Ascending aorta (tissue), 2 donors: Measurements from ENCODE around the gene OVAAL. TPM values are rescaled to one million over a fixed set of nuclear protein-coding genes. Genes with fewer than 3 reads are reported as not detected.
A peak's percentile ranks its signal among the peaks of the same experiment; 100 is the strongest.

Experiments used
- DNase-seq, 2 donors: peaks; one replicate each; pipeline ENCODE4 v3.0.0-alpha.2; 2019; ENCODE audit warnings: low spot score in 2 of 2
- H3K27ac ChIP-seq, 2 donors: fragments of 200-600 bp; sonication (generic); one replicate each; pipeline ENCODE4 v1.5.1; 2016 to 2017; ENCODE audit warnings: mild to moderate bottlenecking in 1 of 2
- H3K27me3 ChIP-seq: fragments of 200-600 bp; sonication (generic); one replicate; pipeline ENCODE4 v1.5.1; 2017
- H3K36me3 ChIP-seq, 2 donors: fragments of 200-600 bp; sonication (generic); one replicate each; pipeline ENCODE4 v1.5.1; 2016
- H3K4me1 ChIP-seq, 2 donors: fragments of 200-600 bp; sonication (generic); one replicate each; pipeline ENCODE4 v1.5.1; 2016 to 2017; ENCODE audit warnings: mild to moderate bottlenecking in 1 of 2
- H3K4me3 ChIP-seq, 2 donors: fragments of 200-600 bp; sonication (generic); one replicate each; pipeline ENCODE4 v1.5.1; 2016 to 2017; ENCODE audit warnings: mild to moderate bottlenecking in 1 of 2
- H3K9me3 ChIP-seq, 2 donors: fragments of 200-600 bp; sonication (generic); one replicate each; pipeline ENCODE4 v1.5.1; 2016
- CTCF ChIP-seq, 3 experiments: fragments of 200-600 bp in 2 of 3; fragments of 450-650 bp in 1 of 3; sonication (generic) in 2 of 3; IDR thresholded peaks; one replicate each; pipeline ENCODE4 v1.5.1; 2016 to 2019; ENCODE audit warnings: antibody characterized with exemption in 3 of 3, mild to moderate bottlenecking in 1 of 3, moderate library complexity in 1 of 3
- intact Hi-C: fragments of 100-400 bp; cut with DNase I; formaldehyde crosslinking; loops from one replicate; pipeline ENCODE4 v1.15.1; 2023
- total RNA-seq: library from RNA; depleted of rRNA; stranded (reverse); fragments of >200 nt; gene quantifications from one replicate; pipeline ENCODE4 v1.1.0, GENCODE V29; 2016

The OVAAL gene
- total RNA-seq, 1 donor from 2014 or later = not detected

GRCh38 chr1:180540697-180541594 is 17.8 kb upstream of the OVAAL start:
- Histone ChIP-seq H3K27me3 (no peaks in the 10 kb centered on the region), H3K4me1 (peaks cover 3 to 37% of the 10 kb centered on the region in 2 donors), H3K36me3 (no peaks in the 10 kb centered on the region), H3K27ac (peak overlapping the region; percentile 73 to 81), H3K9me3 (no peaks in the 10 kb centered on the region), H3K4me3 (no peak overlapping the region)
- intact Hi-C loops = no loop called here
- no peak for TF ChIP-seq CTCF (IDR thresholded peaks at IDR 0.05)
- peak; percentile 39 to 85 for DNase-seq

- peak overlapping the region; percentile 73 to 81 for H3K27ac ChIP-seq
- no peaks in the 10 kb centered on the region for H3K36me3 ChIP-seq
- TF ChIP-seq CTCF (IDR thresholded peaks at IDR 0.05) = peak in 1 of 3 experiments; percentile 5
- no peaks in the 10 kb centered on the region for H3K9me3 ChIP-seq
- intact Hi-C loops = loop anchor here (1.0 to 2.0 kb wide), 3 partner anchors 13 to 45 kb away; no protein-coding TSS in a partner anchor
- DNase-seq = no peak
- peaks cover 3 to 37% of the 10 kb centered on the region in 2 donors for H3K4me1 ChIP-seq
- no peak overlapping the region for H3K4me3 ChIP-seq
- H3K27me3 ChIP-seq = no peaks in the 10 kb centered on the region
Observed at GRCh38 chr1:180542113-180542837, 16.5 kb upstream of the OVAAL start.

- no peak for TF ChIP-seq CTCF (IDR thresholded peaks at IDR 0.05)
- H3K4me1 ChIP-seq = peaks cover 3 to 37% of the 10 kb centered on the region in 2 donors
- no peak overlapping the region for H3K4me3 ChIP-seq
- no peaks in the 10 kb centered on the region for H3K9me3 ChIP-seq
- intact Hi-C loops = loop anchor here (1.0 to 2.0 kb wide), 3 partner anchors 14 to 45 kb away; no protein-coding TSS in a partner anchor
- H3K36me3 ChIP-seq = no peaks in the 10 kb centered on the region
- peak overlapping the region; percentile 73 to 81 for H3K27ac ChIP-seq
- H3K27me3 ChIP-seq = no peaks in the 10 kb centered on the region
- DNase-seq = peak in 1 of 2 donors; percentile 78
Observed at GRCh38 chr1:180542838-180543145, 16.0 kb upstream of the OVAAL start.

GRCh38 chr1:180544050-180544449 is 14.7 kb upstream of the OVAAL start:
- Histone ChIP-seq H3K4me1 (peaks cover 3 to 37% of the 10 kb centered on the region in 2 donors), H3K27me3 (no peaks in the 10 kb centered on the region), H3K27ac (peak overlapping the region; percentile 73 to 81), H3K4me3 (no peak overlapping the region), H3K9me3 (no peaks in the 10 kb centered on the region), H3K36me3 (no peaks in the 10 kb centered on the region)
- intact Hi-C loops = no loop called here
- DNase-seq = no peak
- TF ChIP-seq CTCF (IDR thresholded peaks at IDR 0.05) = no peak

- Histone ChIP-seq H3K27ac (no peak overlapping the region), H3K4me3 (no peak overlapping the region), H3K9me3 (no peaks in the 10 kb centered on the region), H3K4me1 (peaks cover 3 to 32% of the 10 kb centered on the region in 2 donors), H3K27me3 (no peaks in the 10 kb centered on the region), H3K36me3 (no peaks in the 10 kb centered on the region)
- TF ChIP-seq CTCF (IDR thresholded peaks at IDR 0.05) = no peak
- intact Hi-C loops = no loop called here
- DNase-seq = no peak
Observed at GRCh38 chr1:180545991-180546390, 12.8 kb upstream of the OVAAL start.
